ENCODE measurements around the gene AJAP1. TPM values are rescaled to one million over a fixed set of nuclear protein-coding genes. Genes with fewer than 3 reads are reported as not detected.

Gene AJAP1
- total RNA-seq (not detected in 2 replicates), polyA plus RNA-seq (not detected in 2 replicates), polyA minus RNA-seq (under 0.01 TPM in 1 of 2 replicates, not detected in the other)
- 0.02 TPM for total RNA-seq (2013)

GRCh38 chr1:4653796-4654725 is at the start of gene AJAP1:
TSS of gene AJAP1 (plus strand) at chr1:4654609. CDS start at chr1:4655426, 817 bp downstream.
- peaks cover 3% of the 10 kb centered on the region for H3K4me1 Mint-ChIP-seq
- peaks cover 17% of the 10 kb centered on the region for H3K27me3 Mint-ChIP-seq
- ChIA-PET CTCF (interaction anchor here (1.3 kb wide), 1 partner anchor 170 kb away, joined by 3 read pairs; no protein-coding TSS in a partner anchor), POLR2A (no interaction called here)
- no peak within 1 kb of the TSS for H3K4me3 Mint-ChIP-seq
- Histone ChIP-seq H4K20me1 (ENCODE audit: control insufficient read depth, insufficient read depth, low read length, poor library complexity, severe bottlenecking) (no peaks in the 10 kb centered on the region), H2AFZ (ENCODE audit: insufficient read depth, low read depth, low read length, poor library complexity, severe bottlenecking) (no peak within 1 kb of the TSS), H3K9me3 (ENCODE audit: control extremely low read depth in 1 of 3, control insufficient read depth in 2 of 3, insufficient read depth in 1 of 3, low read length in 2 of 3) (peaks cover 0 to 11% (median 0%) of the 10 kb centered on the region in 3 donors), H3K27me3 (replicated peaks in 1 of 4; ENCODE audit: control extremely low read depth in 1 of 4, control insufficient read depth in 3 of 4, insufficient read depth in 4 of 4, low read length in 3 of 4) (peaks cover 0 to 60% (median 19%) of the 10 kb centered on the region in 4 experiments), H3K4me3 (ENCODE audit: control extremely low read depth in 1 of 5, extremely low read depth in 1 of 5, insufficient read depth in 1 of 5, low read depth in 2 of 5, low read length in 4 of 5) (no peak within 1 kb of the TSS), H3K4me1 (ENCODE audit: control insufficient read depth in 2 of 2, insufficient read depth in 2 of 2, low read length in 2 of 2) (peaks cover 7 to 8% of the 10 kb centered on the region in 2 donors), H3K79me2 (ENCODE audit: control insufficient read depth, insufficient read depth, low read length) (no peaks in the 10 kb centered on the region), H3K27ac (ENCODE audit: low read length in 2 of 2) (no peak within 1 kb of the TSS), H3K4me2 (replicated peaks; ENCODE audit: low read depth, low read length, poor library complexity, severe bottlenecking) (no peak within 1 kb of the TSS), H3K36me3 (replicated peaks in 1 of 2; ENCODE audit: control extremely low read depth in 1 of 2, control insufficient read depth in 1 of 2, extremely low read depth in 1 of 2, insufficient read depth in 2 of 2, low read length in 1 of 2) (no peaks in the 10 kb centered on the region), H3K9ac (ENCODE audit: low read length) (no peak within 1 kb of the TSS)
- WGBS (ENCODE audit: insufficient coverage) = 8% methylated on average over 108 of the region's 112 CpGs
- TF ChIP-seq EZH2 (IDR thresholded peaks at IDR 0.05; ENCODE audit: borderline replicate concordance, insufficient read depth, low read depth, low read length, poor library complexity, severe bottlenecking) (no peak), CTCF (IDR thresholded peaks at IDR 0.05) (no peak)
- DNase-seq = no peak
- H3K27ac Mint-ChIP-seq = no peak within 1 kb of the TSS
- ATAC-seq (ENCODE audit: low read depth) = no peak
- intact Hi-C loops (cut with micrococcal nuclease) = loop anchor here (10.0 kb wide), 1 partner anchor 171 kb away; no protein-coding TSS in a partner anchor
- H3K9me3 Mint-ChIP-seq (ENCODE audit: insufficient read depth) = no peaks in the 10 kb centered on the region

GRCh38 chr1:4605158-4605557 is 49.3 kb upstream of the AJAP1 start:
- no peak overlapping the region for H3K4me3 ChIP-seq (ENCODE audit: control extremely low read depth in 1 of 5, extremely low read depth in 1 of 5, insufficient read depth in 1 of 5, low read depth in 2 of 5, low read length in 4 of 5)
- TF ChIP-seq EZH2 (IDR thresholded peaks at IDR 0.05; ENCODE audit: borderline replicate concordance, insufficient read depth, low read depth, low read length, poor library complexity, severe bottlenecking) (no peak), CTCF (IDR thresholded peaks at IDR 0.05) (no peak)
- Mint-ChIP-seq H3K9me3 (ENCODE audit: insufficient read depth) (peaks cover 9% of the 10 kb centered on the region), H3K27me3 (peaks cover 22% of the 10 kb centered on the region), H3K4me1 (no peaks in the 10 kb centered on the region), H3K4me3 (no peak overlapping the region), H3K27ac (no peak overlapping the region)
- no peak overlapping the region for H2AFZ ChIP-seq (ENCODE audit: insufficient read depth, low read depth, low read length, poor library complexity, severe bottlenecking)
- no peaks in the 10 kb centered on the region for H3K27me3 ChIP-seq (replicated peaks in 1 of 4; ENCODE audit: control extremely low read depth in 1 of 4, control insufficient read depth in 3 of 4, insufficient read depth in 4 of 4, low read length in 3 of 4)
- ATAC-seq (ENCODE audit: low read depth) (no peak), DNase-seq (no peak)
- intact Hi-C loops (cut with micrococcal nuclease) = no loop called here
- CTCF ChIA-PET = no interaction called here
- no peak overlapping the region for H3K4me2 ChIP-seq (replicated peaks; ENCODE audit: low read depth, low read length, poor library complexity, severe bottlenecking)
- no peaks in the 10 kb centered on the region for H3K79me2 ChIP-seq (ENCODE audit: control insufficient read depth, insufficient read depth, low read length)
- H4K20me1 ChIP-seq (ENCODE audit: control insufficient read depth, insufficient read depth, low read length, poor library complexity, severe bottlenecking) = no peaks in the 10 kb centered on the region
- no peaks in the 10 kb centered on the region for H3K36me3 ChIP-seq (replicated peaks in 1 of 2; ENCODE audit: control extremely low read depth in 1 of 2, control insufficient read depth in 1 of 2, extremely low read depth in 1 of 2, insufficient read depth in 2 of 2, low read length in 1 of 2)
- peaks cover 0 to 13% (median 7%) of the 10 kb centered on the region in 3 donors for H3K9me3 ChIP-seq (ENCODE audit: control extremely low read depth in 1 of 3, control insufficient read depth in 2 of 3, insufficient read depth in 1 of 3, low read length in 2 of 3)
- POLR2A ChIA-PET = no interaction called here
- H3K9ac ChIP-seq (ENCODE audit: low read length) = no peak overlapping the region
- H3K27ac ChIP-seq (ENCODE audit: low read length in 2 of 2) = no peak overlapping the region
- H3K4me1 ChIP-seq (ENCODE audit: control insufficient read depth in 2 of 2, insufficient read depth in 2 of 2, low read length in 2 of 2) = no peaks in the 10 kb centered on the region
- WGBS (ENCODE audit: insufficient coverage) = 84% methylated on average over 6 of the region's 6 CpGs

All from B cell (primary cell).